GM21529 (cell line): ENCODE results near the gene ZNF334.

Experiments
- ATAC-seq: cut with Tn5 transposase; IDR thresholded peaks from one replicate; pipeline ENCODE4 v1.9.1; 2021; ENCODE audit not compliant: unreplicated experiment

Gene ZNF334

DNA sequence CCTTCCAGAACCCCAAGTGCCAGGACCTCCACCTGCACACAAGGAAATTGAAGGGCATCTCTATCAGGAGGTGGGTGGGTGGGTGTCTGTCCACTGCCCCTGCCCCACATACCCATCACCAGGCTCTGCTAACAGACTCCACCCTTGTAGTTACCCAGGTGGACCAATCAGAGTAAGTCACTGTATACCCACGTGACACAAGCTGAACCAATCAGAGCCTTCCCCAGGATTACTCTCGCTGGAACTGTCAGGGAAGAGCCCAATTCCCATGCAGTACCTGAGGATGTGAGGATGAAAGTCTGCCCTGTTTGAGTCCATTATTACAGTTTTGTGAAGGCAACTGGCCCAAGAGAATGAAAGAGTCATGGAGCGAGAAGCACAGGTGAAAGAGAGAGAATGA, 32.9 kb upstream of the ZNF334 start:
- no peak for ATAC-seq

DNA sequence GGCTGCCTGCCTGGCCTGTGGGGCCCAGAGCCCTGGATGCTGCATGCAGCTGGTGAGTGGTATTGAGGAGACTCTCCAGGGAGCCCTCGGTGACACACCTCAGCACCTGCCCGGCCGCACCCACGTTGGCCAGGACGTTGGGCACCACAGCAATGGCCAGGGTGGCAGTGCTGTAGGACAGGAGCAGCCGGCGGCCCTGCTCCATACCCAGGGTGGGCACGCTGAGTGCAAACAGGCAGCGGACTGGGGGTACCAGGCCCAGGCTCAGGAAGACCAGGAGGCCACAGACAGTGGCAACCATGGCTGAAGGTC, 32.4 kb upstream of the ZNF334 start:
- no peak for ATAC-seq

DNA sequence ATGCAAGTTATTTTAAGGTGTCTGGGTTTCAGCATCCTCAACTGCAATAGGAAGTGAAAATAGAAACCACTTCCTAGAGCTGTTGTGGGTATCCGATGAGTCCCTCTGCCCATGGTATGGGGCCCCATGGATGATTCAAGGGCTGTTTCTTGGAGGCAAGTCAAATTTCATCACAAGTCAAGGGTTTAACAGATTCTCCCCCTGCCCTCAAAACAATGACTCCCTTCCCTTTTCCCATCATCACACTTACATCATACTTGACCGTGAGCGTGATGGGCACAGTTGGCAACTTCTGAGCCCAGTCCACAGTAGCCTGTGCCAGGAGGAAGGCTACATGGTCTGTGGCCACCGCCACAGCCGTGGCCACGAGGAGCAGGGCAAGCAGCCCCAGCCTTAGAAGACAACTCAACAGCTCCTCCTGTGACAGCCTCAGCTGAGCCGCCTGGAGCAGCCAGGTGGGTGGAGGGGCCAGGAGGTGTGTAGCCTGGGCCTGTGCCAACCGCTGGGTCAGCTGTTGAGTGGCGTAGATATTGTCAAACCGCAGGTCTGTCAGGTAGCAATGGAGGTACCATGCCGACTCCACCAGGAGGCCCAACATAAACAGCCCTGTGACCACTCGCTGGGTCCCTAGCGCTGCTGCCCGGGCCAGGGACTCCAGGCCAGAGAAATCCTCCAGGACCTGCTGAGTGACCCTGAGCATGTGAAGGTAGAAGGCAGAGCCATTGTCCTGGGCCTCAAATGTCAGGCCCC, 31.9 kb upstream of the ZNF334 start:
- ATAC-seq = no peak

DNA sequence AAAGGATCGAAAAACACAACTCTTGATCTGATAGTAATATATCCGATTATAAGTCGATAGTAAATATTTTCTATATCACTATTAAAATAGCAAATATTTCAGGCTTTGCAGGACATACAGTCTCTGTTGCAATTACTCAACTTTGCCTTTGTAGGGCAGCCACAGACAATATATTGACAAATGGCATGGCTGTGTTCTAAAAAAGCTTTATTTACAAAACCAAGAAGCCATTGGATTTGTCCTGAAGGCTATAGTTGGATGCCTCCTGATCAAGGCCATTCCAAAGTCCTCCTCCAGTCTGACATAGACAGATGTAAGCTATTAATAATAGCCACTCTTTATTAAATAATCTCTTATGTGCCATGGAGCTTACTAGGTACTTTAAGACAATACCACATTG, 31.2 kb upstream of the ZNF334 start:
- no peak for ATAC-seq

GRCh38 chr20:46543959-46544358, 30.6 kb upstream of the ZNF334 start:
- ATAC-seq = no peak

DNA sequence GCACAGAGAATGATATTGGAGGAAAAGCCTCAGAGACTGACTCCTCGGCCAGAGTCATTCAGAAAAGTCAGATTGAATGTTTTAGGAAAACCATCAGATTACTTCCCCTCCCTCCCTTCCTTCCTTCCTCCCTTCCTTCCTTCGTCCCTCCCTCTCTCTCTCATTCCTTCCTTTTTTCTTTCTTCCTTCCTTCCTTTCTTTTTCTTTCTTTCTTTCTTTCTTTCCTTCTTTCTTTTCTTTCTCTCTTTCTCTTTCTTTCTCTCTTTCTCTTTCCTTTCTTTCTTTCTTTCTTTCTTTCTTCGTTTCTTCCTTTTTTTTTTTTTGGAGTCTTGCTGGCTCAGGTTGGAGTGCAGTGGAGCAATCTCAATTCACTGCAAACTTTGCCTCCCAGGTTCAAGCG, 29.7 kb upstream of the ZNF334 start:
- ATAC-seq = no peak

GRCh38 chr20:46541229-46541935, 28.0 kb upstream of the ZNF334 start:
- no peak for ATAC-seq

- ATAC-seq = no peak
These were observed 25.8 kb upstream of the ZNF334 start for GRCh38 chr20:46539113-46539512.

GRCh38 chr20:46530640-46531039, 17.3 kb upstream of the ZNF334 start:
- ATAC-seq = no peak

DNA sequence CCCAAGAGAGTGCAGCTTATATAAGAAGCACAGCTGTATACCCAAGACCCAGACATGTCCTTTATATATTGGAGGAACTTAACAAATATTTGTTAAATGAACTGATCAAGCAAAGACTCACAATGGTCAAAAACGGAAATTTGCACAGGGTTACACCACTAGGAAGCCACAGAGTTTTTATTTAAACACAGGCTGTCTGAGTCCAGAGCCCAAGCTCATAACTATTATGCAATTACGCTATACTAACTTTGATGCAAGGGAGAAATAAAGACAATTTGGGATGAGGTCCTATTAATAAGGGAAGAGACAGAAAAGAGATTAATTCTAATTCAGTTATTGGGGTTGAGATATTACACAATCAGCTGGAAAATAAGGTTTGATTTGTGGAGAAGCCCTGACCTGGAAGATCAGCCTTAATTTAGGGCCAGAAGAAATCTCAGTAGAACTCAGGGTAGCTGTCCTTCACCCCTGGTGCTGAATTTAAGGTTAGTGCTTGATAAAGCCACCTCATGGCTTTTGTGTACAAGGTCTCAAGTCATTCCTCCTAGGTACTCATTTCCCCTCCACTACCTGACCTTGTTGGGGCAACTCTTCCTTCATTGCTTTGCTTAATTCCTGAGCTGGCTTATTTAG, 10.5 kb upstream of the ZNF334 start:
- ATAC-seq = no peak

DNA sequence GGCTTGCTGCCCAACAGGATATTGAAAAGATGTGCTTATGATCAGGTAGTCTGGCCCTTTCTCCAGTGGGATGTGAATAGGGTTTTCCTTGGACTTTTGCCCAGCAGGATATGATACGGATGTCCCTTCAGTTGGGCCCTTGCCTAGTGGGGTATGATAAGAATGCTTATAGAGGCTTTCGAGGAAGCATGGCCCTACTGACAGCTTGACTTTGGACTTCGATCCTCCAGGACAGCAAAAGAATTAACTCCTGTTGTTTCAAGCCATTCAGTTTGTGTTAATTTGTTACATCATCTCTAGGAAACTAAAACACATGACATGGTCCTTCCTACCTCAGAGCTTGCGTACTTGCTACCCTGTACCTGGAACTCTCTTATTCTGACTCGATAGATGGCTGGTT, 9.7 kb upstream of the ZNF334 start:
- ATAC-seq = no peak

- ATAC-seq = no peak
These were observed 7.7 kb upstream of the ZNF334 start for GRCh38 chr20:46520976-46521579.

DNA sequence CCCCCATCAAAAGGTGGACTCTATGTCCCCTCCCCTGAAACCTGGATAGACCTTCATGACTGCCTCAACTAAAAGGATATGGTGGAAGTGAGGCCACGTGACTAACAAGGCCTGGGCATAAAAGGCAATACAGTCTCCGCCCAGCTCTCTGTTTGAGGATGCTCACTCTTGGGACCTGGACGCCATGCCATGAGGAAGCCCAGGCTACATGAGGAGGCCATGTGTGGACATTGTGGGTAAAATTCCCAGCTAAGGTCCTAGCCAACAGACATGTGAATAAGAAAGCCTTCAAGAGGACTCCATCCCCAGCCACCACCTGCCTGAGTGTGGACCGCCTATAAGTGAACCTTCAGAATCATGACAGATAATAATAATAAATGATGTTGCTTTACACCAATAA, 7.2 kb upstream of the ZNF334 start:
- ATAC-seq = no peak

GRCh38 chr20:46519471-46520068, 6.2 kb upstream of the ZNF334 start:
- no peak for ATAC-seq

DNA sequence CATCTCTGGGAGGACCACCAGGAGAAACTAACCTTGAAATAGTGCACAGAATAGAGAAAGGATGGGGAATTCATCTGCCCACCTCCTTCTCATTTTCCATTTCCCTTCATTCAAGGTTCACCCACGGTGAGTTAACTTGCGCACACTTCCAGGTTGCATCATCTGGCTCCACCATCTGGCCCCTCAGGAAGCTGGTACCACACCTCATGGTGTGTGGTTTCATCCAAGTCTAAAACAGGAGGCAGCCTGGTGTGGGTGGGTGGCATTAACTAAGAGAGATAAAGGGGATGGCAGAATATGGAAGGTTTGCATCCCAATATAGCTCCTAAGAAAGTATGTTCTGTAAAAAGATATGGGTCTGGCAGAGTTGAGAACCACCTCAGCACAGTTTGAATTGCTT, 3.8 kb downstream of the ZNF334 start:
- ATAC-seq = no peak

DNA sequence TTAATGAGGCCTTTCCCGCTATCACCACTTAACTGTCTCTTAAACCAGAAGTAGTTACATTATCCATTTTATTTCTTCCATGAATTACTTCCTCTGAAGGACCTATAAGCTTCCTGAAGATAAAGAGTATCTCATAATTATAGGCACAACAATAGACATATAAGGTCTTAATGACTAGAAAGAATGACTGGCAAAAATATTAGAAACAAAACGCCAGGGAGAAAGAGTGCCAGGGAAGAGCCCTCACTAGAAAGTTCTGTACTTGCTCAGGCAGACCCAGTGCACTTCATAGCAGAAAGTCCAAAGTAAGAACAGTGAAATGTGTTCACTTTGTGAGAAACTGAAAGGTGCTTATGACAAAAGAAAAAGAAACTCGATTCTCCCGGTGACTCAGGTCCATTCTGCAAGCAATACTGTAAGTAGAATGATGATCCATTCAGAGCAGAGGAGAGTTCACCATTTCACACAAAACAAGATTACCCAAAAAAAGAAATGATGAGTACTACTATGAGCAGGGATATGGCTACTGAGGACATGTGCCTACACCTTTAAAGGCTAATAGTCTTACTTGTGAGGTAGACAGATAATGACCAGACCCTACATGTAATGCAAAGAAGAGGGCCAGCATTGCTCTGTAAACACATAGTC, 5.5 kb downstream of the ZNF334 start:
- no peak for ATAC-seq

GRCh38 chr20:46505506-46505905, 7.9 kb downstream of the ZNF334 start:
- ATAC-seq = no peak

- no peak for ATAC-seq
These were observed 11.4 kb downstream of the ZNF334 start for GRCh38 chr20:46501961-46502360.

- ATAC-seq = no peak
These were observed 11.9 kb downstream of the ZNF334 start for GRCh38 chr20:46501337-46501942.

DNA sequence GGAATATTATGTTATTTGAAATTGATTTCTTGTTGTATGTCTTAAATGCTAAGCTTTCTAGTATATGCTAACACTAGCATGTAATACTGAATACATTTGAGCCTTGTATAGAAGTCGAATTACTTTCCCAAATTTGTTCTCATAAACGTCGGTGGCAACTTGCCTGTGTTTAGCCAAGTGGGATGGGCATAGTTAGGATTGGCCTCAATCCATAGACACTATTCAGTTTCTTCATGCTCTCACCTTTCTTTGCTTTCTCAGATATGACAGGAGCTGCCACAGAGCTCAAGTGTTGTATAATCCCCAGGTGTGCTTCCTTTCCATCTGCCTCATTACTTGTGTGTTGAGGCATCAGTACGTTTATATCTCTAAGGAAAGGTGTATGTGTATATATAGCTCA, 19.3 kb downstream of the ZNF334 start:
- no peak for ATAC-seq

DNA sequence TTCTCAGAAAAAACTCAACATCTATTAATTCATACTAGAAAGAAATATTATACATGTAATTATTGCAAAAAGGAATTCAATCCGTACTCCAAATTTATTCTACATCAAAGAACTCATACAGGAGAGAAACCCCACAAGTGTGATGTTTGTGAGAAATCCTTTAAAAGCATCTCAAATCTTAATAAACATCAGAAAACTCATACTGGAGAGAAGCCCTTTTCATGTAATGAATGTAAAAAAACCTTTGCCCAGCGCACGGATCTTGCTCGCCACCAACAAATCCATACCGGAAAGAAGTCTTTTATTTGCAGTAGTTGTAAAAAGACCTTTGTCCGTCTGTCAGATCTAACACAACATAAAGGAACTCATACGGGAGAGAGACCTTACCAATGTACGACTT, 22.0 kb downstream of the ZNF334 start:
- no peak for ATAC-seq
